Vagina (tissue), 2 donors: ENCODE measurements around the gene GSTO2.

Experiments used
- CTCF ChIP-seq, 3 experiments: fragments of 450-650 bp in 2 of 3; fragments of 200-600 bp in 1 of 3; sonication (generic) in 1 of 3; IDR thresholded peaks; one replicate each; pipeline ENCODE4 v1.5.1; 2017 to 2019; ENCODE audit warnings: antibody characterized with exemption in 3 of 3, mild to moderate bottlenecking in 2 of 3, moderate library complexity in 2 of 3
- POLR2A ChIP-seq, 2 donors: fragments of 450-650 bp; IDR thresholded peaks; one replicate each; pipeline ENCODE4 v1.6.1; 2017; ENCODE audit warnings: antibody characterized with exemption in 2 of 2, mild to moderate bottlenecking in 2 of 2, moderate library complexity in 2 of 2

DNA sequence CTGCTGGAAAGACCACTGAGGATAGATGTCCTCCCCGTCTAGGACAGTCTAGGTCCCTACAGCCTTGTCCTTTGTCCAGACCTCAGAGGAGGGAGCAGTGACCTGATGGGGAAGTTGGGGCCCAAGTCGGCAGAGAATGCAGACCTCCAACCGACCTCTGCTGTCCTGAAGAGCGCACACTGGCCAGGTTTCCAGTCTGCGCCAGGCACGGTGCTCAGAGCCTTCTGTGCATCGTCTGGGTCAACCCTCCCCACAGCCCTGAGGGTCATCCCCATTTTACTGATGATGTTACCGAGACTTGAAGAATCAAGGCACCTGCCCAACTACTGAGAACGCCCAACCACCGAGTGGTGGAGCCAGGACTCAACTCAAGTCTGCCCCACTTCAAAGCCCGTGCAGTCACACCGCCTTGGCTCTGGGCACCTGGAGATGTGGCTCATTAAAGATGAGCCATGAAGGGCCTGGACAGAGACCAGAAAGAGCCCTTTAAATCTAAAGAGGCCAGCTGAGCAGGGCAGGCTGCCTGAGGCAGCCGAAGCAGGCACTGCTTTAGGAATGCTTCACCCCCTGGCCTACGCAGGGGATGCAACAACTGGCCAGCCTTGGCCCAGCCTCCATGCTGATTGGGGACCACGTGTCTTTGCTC is 64.9 kb downstream of the GSTO2 start:
- TF ChIP-seq CTCF (IDR thresholded peaks at IDR 0.05), result no peak
- TF ChIP-seq POLR2A (IDR thresholded peaks at IDR 0.05), result no peak
